ENCODE measurements around the gene WBP1. TPM values are rescaled to one million over a fixed set of nuclear protein-coding genes. Genes with fewer than 3 reads are reported as not detected.

Gene WBP1
- total RNA-seq (2022; extraction: Qiagen RNA extraction), result 55.6 to 85.5 TPM (median 80.0 TPM) in 5 replicates

DNA sequence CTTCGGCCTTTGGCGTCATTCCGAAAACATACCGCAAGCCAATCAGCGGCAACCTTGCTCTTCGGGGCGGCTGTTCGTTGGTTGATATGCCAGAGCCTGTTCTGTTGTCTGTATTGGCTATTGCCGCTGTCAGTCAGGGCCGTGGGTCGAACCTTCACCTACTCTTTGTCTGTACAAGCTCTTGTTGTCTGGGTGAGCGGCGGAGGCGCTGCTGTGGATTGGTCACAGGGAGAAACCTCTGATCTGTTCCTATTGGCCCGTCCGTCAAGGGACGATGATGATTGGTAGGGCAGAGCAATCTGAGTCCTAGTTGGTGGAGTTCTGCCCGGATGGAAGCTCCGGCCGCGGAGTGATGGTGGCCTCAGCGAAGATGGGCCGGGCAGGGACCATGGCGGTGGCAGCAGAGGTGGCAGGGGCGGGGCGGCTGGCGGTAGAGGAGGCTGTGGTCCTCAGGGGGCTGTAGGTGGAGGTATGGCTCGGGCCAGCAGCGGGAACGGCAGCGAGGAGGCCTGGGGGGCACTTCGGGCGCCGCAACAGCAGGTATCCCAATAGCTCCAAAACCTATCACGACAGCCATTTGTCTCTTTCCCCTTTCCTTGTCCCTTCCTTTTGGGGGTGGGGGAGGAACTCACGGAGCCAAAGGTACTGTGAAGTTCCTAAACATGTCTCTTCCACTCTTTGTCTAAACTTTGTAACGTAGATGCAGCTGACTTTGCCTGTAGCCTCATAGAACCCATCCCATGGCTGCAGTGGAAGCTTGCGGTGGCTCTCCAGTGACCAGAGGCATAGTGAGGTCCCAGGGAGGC lies at the start of gene WBP1:
TSS of gene WBP1 (plus strand) at position 307 of the 806 bp plus-strand sequence. CDS start at position 472, 165 bp downstream.

DNA sequence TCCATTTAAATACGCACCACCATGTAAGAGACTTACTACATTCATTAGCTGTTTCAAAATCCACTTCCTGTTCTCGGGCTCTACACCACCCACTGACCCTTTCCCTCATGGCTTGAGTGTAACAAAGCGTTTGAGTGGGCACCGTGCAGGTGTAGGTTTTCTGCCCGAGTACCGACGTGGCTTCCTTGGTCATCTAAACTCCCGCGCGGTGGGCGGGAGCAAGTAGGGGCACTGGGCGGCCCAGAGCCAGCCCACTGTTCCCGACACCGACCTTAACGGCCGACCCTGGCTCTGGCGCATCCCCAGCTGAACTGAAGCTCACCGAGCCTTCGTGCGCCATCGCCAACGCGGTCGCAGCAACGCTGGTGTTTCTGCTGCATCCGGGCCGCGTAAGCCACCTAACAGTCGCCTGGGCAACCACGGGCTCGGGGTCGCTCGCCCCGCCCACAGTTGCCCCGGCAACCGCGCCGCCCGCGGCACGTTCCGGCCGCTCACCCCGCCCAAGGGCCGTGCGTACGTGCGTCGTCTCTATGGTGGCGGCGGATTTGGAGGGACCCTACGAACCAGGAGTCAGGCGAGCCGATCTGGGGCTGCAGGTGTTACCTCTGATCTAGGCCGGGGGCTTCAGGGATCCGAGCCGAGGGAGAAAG lies 36.9 kb upstream of the WBP1 start, which contains the start of the genes C2orf81 and WDR54:
TSS of gene C2orf81 (minus strand) at position 399 of the 650 bp plus-strand sequence. CDS start at position 340, 59 bp downstream.
TSS of gene WDR54 (plus strand) at position 510 of the 650 bp plus-strand sequence. CDS start 424 bp downstream, outside the sequence.

DNA sequence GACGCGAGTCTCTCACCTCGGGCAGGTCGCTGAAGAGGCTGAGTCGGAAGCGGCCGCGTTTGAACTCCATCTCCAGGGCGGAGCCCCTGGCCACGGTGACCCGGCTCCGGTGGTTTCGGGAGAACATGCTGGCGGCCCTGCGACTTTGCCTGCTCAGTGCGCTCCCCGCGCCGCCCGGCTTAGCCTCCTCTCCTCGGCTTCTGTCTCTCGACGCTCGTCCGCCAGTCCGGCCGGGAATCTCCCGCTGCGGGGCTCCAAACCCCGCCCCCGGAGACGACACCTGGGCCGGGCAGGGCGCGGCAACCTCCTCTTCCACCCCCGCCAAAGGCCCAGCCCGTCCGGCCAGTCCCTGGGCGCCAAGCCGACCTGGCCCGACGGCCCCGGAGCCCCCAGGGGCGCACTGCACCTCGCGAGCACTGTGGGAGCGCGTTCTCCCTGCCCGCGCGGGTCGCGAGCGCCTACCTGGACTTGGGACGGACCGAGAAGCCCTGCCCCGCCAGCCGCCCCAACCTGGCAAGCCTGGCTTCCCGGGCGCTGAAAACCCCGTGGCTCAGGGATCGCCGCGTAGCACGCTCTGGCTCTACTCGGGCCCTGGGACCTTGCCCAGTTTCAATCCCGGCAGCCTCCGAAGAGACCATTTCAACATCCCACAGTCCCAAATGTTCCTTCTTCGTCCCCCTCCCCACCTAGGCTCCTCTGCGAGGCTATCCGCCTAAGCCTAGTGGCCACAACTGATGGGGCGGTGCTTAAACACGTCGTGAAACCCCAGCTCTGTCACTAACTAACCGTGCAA lies 16.4 kb upstream of the WBP1 start, which contains the start of gene RTKN:
TSS of gene RTKN (minus strand) at position 248 of the 793 bp plus-strand sequence. CDS start at position 127, 121 bp downstream.

GRCh38 chr2:74454654-74455511 lies 3.4 kb upstream of the WBP1 start, which contains the start of gene INO80B:
INO80B (plus strand) TSS chr2:74455087; CDS start chr2:74455117, 30 bp downstream.

GRCh38 chr2:74472086-74472944 lies 14.1 kb downstream of the WBP1 start, which contains the start of gene MRPL53:
MRPL53 (minus strand) TSS chr2:74472680; CDS start chr2:74472660, 20 bp downstream.

GRCh38 chr2:74482801-74483674 lies 24.8 kb downstream of the WBP1 start, which contains the start of the genes CCDC142 and TTC31:
CCDC142 (minus strand) TSS chr2:74482998; CDS start chr2:74482837, 161 bp downstream.
TTC31 (plus strand) TSS chr2:74483081; CDS start chr2:74483096, 15 bp downstream.

GRCh38 chr2:74499267-74499939 lies 41.2 kb downstream of the WBP1 start, which contains the start of gene LBX2:
LBX2 (minus strand) TSS chr2:74499603; CDS start chr2:74499537, 66 bp downstream.

GRCh38 chr2:74507145-74507925 lies 49.1 kb downstream of the WBP1 start, which contains the start of gene PCGF1:
PCGF1 (minus strand) TSS chr2:74507695; CDS start chr2:74507668, 27 bp downstream.

Other genes starting within 250 kb of the WBP1 start
- 0.31 to 0.47 TPM (median 0.42 TPM) in 5 replicates for gene SLC4A5, start 115.0 kb upstream of the WBP1 start, total RNA-seq (2022; extraction: Qiagen RNA extraction)
- gene DCTN1, start 78.1 kb upstream of the WBP1 start, total RNA-seq (2022; extraction: Qiagen RNA extraction), result 120 to 153 TPM (median 146 TPM) in 5 replicates
- gene C2orf81, start 36.8 kb upstream of the WBP1 start, total RNA-seq (2022; extraction: Qiagen RNA extraction), result 3.0 to 3.5 TPM (median 3.1 TPM) in 5 replicates
- 78.4 to 89.5 TPM (median 88.9 TPM) in 5 replicates for gene WDR54, start 36.7 kb upstream of the WBP1 start, total RNA-seq (2022; extraction: Qiagen RNA extraction)
- gene RTKN, start 16.5 kb upstream of the WBP1 start, total RNA-seq (2022; extraction: Qiagen RNA extraction), result 20.2 to 26.0 TPM (median 21.9 TPM) in 5 replicates
- 44.8 to 56.4 TPM (median 51.5 TPM) in 5 replicates for gene INO80B, start 3.4 kb upstream of the WBP1 start, total RNA-seq (2022; extraction: Qiagen RNA extraction)
- 47.8 to 53.0 TPM (median 51.0 TPM) in 5 replicates for gene MOGS, start 6.9 kb downstream of the WBP1 start, total RNA-seq (2022; extraction: Qiagen RNA extraction)
- 84.4 to 153 TPM (median 139 TPM) in 5 replicates for gene MRPL53, start 14.2 kb downstream of the WBP1 start, total RNA-seq (2022; extraction: Qiagen RNA extraction)
- gene CCDC142, start 24.6 kb downstream of the WBP1 start, total RNA-seq (2022; extraction: Qiagen RNA extraction), result 10.5 to 14.8 TPM (median 13.4 TPM) in 5 replicates
- 14.4 to 17.7 TPM (median 16.2 TPM) in 5 replicates for gene TTC31, start 24.6 kb downstream of the WBP1 start, total RNA-seq (2022; extraction: Qiagen RNA extraction)
- 2.4 to 4.3 TPM (median 3.6 TPM) in 5 replicates for gene LBX2, start 41.2 kb downstream of the WBP1 start, total RNA-seq (2022; extraction: Qiagen RNA extraction)
- gene PCGF1, start 49.3 kb downstream of the WBP1 start, total RNA-seq (2022; extraction: Qiagen RNA extraction), result 30.9 to 37.4 TPM (median 34.0 TPM) in 5 replicates
- gene TLX2, start 56.0 kb downstream of the WBP1 start, total RNA-seq (2022; extraction: Qiagen RNA extraction), result 0.08 to 0.35 TPM (median 0.27 TPM) in 5 replicates
- gene DQX1, start 67.8 kb downstream of the WBP1 start, total RNA-seq (2022; extraction: Qiagen RNA extraction), result 0.03 to 0.10 TPM (median 0.07 TPM) in 4 of 5 replicates, not detected in the other
- 199 to 248 TPM (median 238 TPM) in 5 replicates for gene AUP1, start 71.3 kb downstream of the WBP1 start, total RNA-seq (2022; extraction: Qiagen RNA extraction)
- 37.9 to 42.6 TPM (median 40.5 TPM) in 5 replicates for gene HTRA2, start 71.5 kb downstream of the WBP1 start, total RNA-seq (2022; extraction: Qiagen RNA extraction)
- gene LOXL3, start 95.5 kb downstream of the WBP1 start, total RNA-seq (2022; extraction: Qiagen RNA extraction), result 0.28 to 0.57 TPM (median 0.40 TPM) in 5 replicates
- gene DOK1, start 96.3 kb downstream of the WBP1 start, total RNA-seq (2022; extraction: Qiagen RNA extraction), result 4.1 to 5.3 TPM (median 4.2 TPM) in 5 replicates
- 0.03 TPM in 1 of 5 replicates, not detected in the others for gene M1AP, start 189.9 kb downstream of the WBP1 start, total RNA-seq (2022; extraction: Qiagen RNA extraction)
- 9.2 to 12.6 TPM (median 11.9 TPM) in 5 replicates for gene SEMA4F, start 195.8 kb downstream of the WBP1 start, total RNA-seq (2022; extraction: Qiagen RNA extraction)

Measured in A549 treated with Hydrocortisone at 1 μM for 4 hours (cell line).